Fibroblast of lung (primary cell): ENCODE results near the gene DDR2.

Source experiments
- EZH2 ChIP-seq: IDR thresholded peaks from 2 replicates; pipeline ENCODE4 v1.5.1; 2012; ENCODE audit warnings: low read length, control low read depth, mild to moderate bottlenecking; ENCODE audit errors: missing control alignments
- TF ChIP-seq, protein P1 (sequence below), 2 donors: IDR thresholded peaks in 1 of 2; conservative IDR thresholded peaks in 1 of 2; 1 replicate in 1 of 2; 2 replicates in 1 of 2; pipeline ENCODE4 v1.5.1; 2011 to 2012; ENCODE audit warnings: low read length in 2 of 2, control low read depth in 1 of 2, inconsistent platforms in 1 of 2, low read depth in 1 of 2, mild to moderate bottlenecking in 1 of 2

DNA sequence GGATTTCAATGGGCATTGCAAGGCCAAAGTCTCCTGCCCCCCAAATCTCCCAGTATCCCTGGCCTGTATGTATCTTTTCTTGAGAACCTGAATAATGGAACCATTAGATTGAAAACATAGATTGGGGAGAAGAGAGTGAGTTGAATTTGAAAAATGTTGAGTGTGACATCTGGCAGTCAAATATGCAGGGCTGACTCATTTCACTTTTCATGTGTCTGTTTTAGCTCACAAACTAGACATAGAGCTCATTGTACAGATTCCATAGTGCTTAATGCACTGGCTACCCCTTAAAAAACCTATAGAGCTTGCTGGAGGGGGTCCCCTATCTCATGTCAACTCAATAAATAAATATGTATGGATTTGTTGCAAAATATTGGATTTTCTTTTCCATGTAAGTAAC lies 30.8 kb downstream of the DDR2 start:
- TF ChIP-seq, protein P1, sequence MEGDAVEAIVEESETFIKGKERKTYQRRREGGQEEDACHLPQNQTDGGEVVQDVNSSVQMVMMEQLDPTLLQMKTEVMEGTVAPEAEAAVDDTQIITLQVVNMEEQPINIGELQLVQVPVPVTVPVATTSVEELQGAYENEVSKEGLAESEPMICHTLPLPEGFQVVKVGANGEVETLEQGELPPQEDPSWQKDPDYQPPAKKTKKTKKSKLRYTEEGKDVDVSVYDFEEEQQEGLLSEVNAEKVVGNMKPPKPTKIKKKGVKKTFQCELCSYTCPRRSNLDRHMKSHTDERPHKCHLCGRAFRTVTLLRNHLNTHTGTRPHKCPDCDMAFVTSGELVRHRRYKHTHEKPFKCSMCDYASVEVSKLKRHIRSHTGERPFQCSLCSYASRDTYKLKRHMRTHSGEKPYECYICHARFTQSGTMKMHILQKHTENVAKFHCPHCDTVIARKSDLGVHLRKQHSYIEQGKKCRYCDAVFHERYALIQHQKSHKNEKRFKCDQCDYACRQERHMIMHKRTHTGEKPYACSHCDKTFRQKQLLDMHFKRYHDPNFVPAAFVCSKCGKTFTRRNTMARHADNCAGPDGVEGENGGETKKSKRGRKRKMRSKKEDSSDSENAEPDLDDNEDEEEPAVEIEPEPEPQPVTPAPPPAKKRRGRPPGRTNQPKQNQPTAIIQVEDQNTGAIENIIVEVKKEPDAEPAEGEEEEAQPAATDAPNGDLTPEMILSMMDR (conservative IDR thresholded peaks at IDR 0.05 in 1 of 2, IDR thresholded peaks at IDR 0.05 in 1 of 2; ENCODE audit: low read depth in 1 of 2, low read length in 2 of 2), result no peak
- no peak for TF ChIP-seq EZH2
